Endothelial cell (in vitro differentiated cells): Measurements from ENCODE around the gene ITGB2. TPM values are rescaled to one million over a fixed set of nuclear protein-coding genes. Genes with fewer than 3 reads are reported as not detected.

ENCODE experiments used
- DNase-seq: peaks from one replicate; pipeline ENCODE4 v3.0.0; 2021; ENCODE audit warnings: low spot score
- H3K27ac Mint-ChIP-seq: one replicate; pipeline ENCODE4 v1.8.0; 2021; ENCODE audit warnings: mixed read lengths, inconsistent platforms; ENCODE audit not compliant: unreplicated experiment
- H3K27me3 Mint-ChIP-seq: one replicate; pipeline ENCODE4 v1.8.0; 2021; ENCODE audit warnings: mild to moderate bottlenecking, moderate library complexity, mixed read lengths, inconsistent platforms; ENCODE audit not compliant: unreplicated experiment
- H3K36me3 Mint-ChIP-seq: one replicate; pipeline ENCODE4 v1.8.0; 2021; ENCODE audit warnings: mild to moderate bottlenecking, low read depth, mixed read lengths, inconsistent platforms; ENCODE audit not compliant: unreplicated experiment
- H3K4me1 Mint-ChIP-seq: one replicate; pipeline ENCODE4 v1.8.0; 2021; ENCODE audit warnings: mild to moderate bottlenecking, mixed read lengths, inconsistent platforms; ENCODE audit not compliant: unreplicated experiment
- H3K4me3 Mint-ChIP-seq: one replicate; pipeline ENCODE4 v1.8.0; 2021; ENCODE audit warnings: mild to moderate bottlenecking, mixed read lengths, inconsistent platforms; ENCODE audit not compliant: unreplicated experiment
- H3K9me3 Mint-ChIP-seq: one replicate; pipeline ENCODE4 v1.8.0; 2021; ENCODE audit warnings: mixed read lengths, inconsistent platforms; ENCODE audit not compliant: unreplicated experiment
- total RNA-seq: library from RNA; stranded (reverse); fragmentation: NEBNext Ultra II Directional; extraction: Animal tissue kit (Norgen Biotek cat#: 25700); gene quantifications from one replicate; pipeline ENCODE4 v1.2.1, GENCODE V29; 2021; ENCODE audit not compliant: unreplicated experiment
- TF ChIP-seq, protein P1 (sequence below): fragments of 200-600 bp; sonication (generic); IDR thresholded peaks from one replicate; pipeline ENCODE4 v1.5.0; 2021; ENCODE audit warnings: antibody characterized with exemption; ENCODE audit not compliant: unreplicated experiment

Gene ITGB2
- total RNA-seq, 1 donor from 2014 or later: 21.3 TPM

DNA sequence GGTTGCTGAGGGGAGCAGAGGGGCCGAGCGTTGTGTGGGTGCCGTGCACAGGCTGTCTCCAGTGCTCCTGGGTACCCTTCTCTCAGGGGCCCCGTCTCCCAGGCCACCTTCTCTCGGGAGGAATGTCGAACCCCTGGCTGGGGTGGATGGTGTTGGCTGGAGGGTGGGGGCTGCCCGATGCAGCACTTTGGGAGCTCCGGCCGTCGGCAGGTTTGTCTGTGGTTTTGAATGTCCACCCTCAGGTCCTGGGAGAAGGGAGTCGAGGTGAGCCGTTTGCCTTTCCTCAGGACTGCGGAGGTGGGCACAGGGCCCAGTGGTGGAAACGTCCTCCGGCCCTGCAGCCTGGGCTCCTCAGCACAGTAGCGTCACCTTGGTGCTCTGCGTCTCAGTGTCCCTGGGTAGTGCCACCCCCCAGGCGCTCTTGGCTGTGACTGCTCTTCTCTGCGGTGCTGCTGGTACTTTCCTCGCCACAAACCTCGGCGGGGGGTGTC is 33.6 kb upstream of the ITGB2 start:
- Mint-ChIP-seq H3K4me3 (peak overlapping the region; percentile 56), H3K36me3 (peaks cover 7% of the 10 kb centered on the region), H3K9me3 (no peaks in the 10 kb centered on the region), H3K4me1 (no peaks in the 10 kb centered on the region), H3K27me3 (peaks cover 6% of the 10 kb centered on the region), H3K27ac (no peak overlapping the region)
- TF ChIP-seq, protein P1, sequence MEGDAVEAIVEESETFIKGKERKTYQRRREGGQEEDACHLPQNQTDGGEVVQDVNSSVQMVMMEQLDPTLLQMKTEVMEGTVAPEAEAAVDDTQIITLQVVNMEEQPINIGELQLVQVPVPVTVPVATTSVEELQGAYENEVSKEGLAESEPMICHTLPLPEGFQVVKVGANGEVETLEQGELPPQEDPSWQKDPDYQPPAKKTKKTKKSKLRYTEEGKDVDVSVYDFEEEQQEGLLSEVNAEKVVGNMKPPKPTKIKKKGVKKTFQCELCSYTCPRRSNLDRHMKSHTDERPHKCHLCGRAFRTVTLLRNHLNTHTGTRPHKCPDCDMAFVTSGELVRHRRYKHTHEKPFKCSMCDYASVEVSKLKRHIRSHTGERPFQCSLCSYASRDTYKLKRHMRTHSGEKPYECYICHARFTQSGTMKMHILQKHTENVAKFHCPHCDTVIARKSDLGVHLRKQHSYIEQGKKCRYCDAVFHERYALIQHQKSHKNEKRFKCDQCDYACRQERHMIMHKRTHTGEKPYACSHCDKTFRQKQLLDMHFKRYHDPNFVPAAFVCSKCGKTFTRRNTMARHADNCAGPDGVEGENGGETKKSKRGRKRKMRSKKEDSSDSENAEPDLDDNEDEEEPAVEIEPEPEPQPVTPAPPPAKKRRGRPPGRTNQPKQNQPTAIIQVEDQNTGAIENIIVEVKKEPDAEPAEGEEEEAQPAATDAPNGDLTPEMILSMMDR: no peak
- DNase-seq: no peak

DNA sequence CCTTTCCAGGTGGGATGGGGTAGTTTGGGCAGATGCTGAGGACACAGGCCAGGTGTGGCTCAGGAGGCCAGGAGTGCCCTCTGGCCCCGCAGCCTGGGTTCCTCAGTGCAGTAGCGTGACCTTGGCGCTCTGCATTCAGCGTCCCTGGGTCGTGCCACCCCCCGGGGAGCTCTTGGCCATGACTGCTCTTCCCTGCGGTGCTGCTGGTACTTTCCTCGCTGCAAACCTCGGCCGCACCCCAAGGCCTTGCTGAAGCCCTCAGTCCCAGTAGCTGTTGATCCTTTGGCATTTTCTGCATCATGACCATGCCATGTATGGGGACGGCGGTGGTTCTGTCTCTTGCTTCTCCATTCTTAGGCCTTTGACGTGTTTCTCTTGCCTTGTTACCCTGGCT is 32.9 kb upstream of the ITGB2 start:
- Mint-ChIP-seq H3K27ac (no peak overlapping the region), H3K4me3 (no peak overlapping the region), H3K27me3 (peaks cover 6% of the 10 kb centered on the region), H3K9me3 (no peaks in the 10 kb centered on the region), H3K4me1 (no peaks in the 10 kb centered on the region), H3K36me3 (peaks cover 3% of the 10 kb centered on the region)
- TF ChIP-seq, protein P1: no peak
- no peak for DNase-seq

DNA sequence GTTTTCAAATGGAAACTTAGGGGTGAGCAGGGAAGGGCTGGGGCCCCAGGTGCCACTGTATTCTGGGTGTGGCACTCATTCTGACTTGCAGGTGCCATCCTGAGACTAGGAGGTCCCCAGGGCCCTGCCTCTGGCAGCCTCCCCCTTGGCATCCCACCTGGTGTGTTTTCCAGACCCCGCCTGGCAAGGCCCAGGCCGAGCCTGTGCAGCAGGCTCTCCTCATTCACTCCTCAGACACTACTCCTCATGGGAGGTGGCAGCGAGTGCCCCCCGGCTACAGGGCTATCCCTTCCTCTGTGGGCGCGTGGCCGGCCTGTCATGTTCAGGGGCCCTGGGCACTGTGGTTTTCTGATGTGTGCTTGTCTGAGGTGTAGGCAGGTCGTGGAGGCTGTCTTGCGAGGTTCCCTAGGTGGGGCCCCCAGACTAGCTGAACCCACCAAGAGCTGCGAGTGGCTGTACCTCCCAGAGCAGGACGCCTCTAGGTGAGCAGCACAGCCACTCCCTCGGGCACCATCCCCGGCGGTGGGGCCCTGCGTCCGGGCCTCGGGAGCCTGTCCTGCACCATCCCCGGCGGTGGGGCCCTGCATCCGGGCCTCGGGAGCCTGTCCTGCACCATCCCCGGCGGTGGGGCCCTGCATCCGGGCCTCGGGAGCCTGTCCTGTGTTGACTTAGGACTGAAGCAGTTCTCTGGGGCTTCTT is 32.4 kb upstream of the ITGB2 start:
- peaks cover 3% of the 10 kb centered on the region for H3K36me3 Mint-ChIP-seq
- no peaks in the 10 kb centered on the region for H3K9me3 Mint-ChIP-seq
- H3K4me1 Mint-ChIP-seq: no peaks in the 10 kb centered on the region
- no peak overlapping the region for H3K4me3 Mint-ChIP-seq
- H3K27ac Mint-ChIP-seq: no peak overlapping the region
- DNase-seq: no peak
- TF ChIP-seq, protein P1: no peak
- H3K27me3 Mint-ChIP-seq: peaks cover 6% of the 10 kb centered on the region

DNA sequence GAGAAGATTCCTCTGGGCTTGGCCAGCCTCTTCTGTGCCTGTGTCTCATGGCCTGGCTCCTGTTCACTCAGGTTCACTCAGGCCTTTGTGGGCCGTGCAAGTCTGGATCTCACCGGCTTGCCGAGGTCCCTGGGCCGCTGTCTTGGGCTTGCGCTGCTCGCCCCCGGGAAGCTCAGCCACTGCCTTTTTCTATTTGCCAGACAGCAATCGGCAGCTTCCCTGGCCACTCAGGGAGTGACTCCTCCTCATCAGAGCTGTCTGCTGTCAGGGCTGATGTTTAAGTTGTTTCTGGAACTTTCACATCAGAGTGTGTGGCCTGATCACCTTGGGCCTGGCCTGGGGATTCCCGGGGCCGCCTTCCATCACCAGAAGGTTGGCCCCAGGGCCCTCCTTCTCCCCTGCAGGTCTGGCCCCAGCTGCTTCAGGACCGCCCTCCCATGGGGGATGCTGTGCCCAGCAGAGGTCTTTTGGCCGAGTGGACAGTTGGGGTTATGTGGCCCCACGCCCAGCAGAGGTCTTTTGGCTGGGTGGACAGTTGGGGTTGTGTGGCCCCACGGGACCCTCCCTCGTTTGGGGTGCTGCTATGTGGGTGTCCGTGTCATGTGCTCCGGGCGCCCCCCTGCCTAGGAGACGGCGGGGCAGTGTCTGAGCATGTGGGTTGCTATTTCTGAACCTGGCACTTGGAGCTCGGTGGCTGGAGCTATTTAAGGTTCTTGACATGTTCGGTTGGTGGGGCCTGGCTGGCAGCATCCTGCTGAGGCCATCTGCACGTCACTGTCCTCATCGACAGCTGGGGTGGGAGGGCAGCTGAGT is 31.6 kb upstream of the ITGB2 start:
- TF ChIP-seq, protein P1: no peak
- Mint-ChIP-seq H3K36me3 (peaks cover 3% of the 10 kb centered on the region), H3K27ac (no peak overlapping the region), H3K4me1 (no peaks in the 10 kb centered on the region), H3K9me3 (no peaks in the 10 kb centered on the region), H3K4me3 (no peak overlapping the region), H3K27me3 (peaks cover 5% of the 10 kb centered on the region)
- no peak for DNase-seq
